Neural cell (in vitro differentiated cells): ENCODE measurements around the gene BCL2. TPM values are rescaled to one million over a fixed set of nuclear protein-coding genes. Genes with fewer than 3 reads are reported as not detected.

Source experiments
- H2AFZ ChIP-seq: fragments of 200-600, 300-800 bp; sonication (generic), shearing (Covaris generic); 2 replicates; pipeline ENCODE4 v1.6.0; 2014; ENCODE audit warnings: low read depth, mild to moderate bottlenecking, antibody characterized with exemption, low read length, moderate library complexity
- H3F3A ChIP-seq: fragments of 200-600 bp; shearing (Covaris generic); 2 replicates; pipeline ENCODE4 v1.6.1; 2016; ENCODE audit warnings: mild to moderate bottlenecking, moderate library complexity, mixed read lengths, antibody characterized with exemption, low read length; ENCODE audit not compliant: insufficient read depth, poor library complexity, severe bottlenecking
- H3K27ac ChIP-seq: fragments of 200-600, 300-800 bp; sonication (generic), shearing (Covaris generic); 2 replicates; pipeline ENCODE4 v1.5.1; 2014; ENCODE audit warnings: mild to moderate bottlenecking, low read length, moderate library complexity
- H3K27me3 ChIP-seq: fragments of 300-800, 200-600 bp; sonication (generic), shearing (Covaris generic); 2 replicates; pipeline ENCODE4 v1.6.0; 2014; ENCODE audit warnings: mild to moderate bottlenecking, low read depth, low read length, moderate library complexity; ENCODE audit not compliant: insufficient read depth
- H3K36me3 ChIP-seq: fragments of 300-800, 200-600 bp; sonication (generic), shearing (Covaris generic); 2 replicates; pipeline ENCODE4 v1.5.1; 2014; ENCODE audit warnings: mild to moderate bottlenecking, antibody characterized with exemption, low read length, moderate library complexity; ENCODE audit not compliant: insufficient read depth
- H3K4me2 ChIP-seq: fragments of 300-800, 200-600 bp; sonication (generic), shearing (Covaris generic); 2 replicates; pipeline ENCODE4 v1.6.0; 2014; ENCODE audit warnings: mild to moderate bottlenecking, low read length
- H3K4me3 ChIP-seq: fragments of 300-800, 200-600 bp; sonication (generic), shearing (Covaris generic); 2 replicates; pipeline ENCODE4 v1.5.1; 2014; ENCODE audit warnings: mild to moderate bottlenecking, low read length, moderate library complexity
- H3K79me2 ChIP-seq: fragments of 200-600 bp; shearing (Covaris generic); replicated peaks from 2 replicates; pipeline ENCODE4 v1.6.0; 2014; ENCODE audit warnings: mild to moderate bottlenecking, low read length, moderate library complexity; ENCODE audit not compliant: insufficient read depth
- H3K9ac ChIP-seq: fragments of 300-800, 200-600 bp; sonication (generic), shearing (Covaris generic); 2 replicates; pipeline ENCODE4 v1.6.1; 2016; ENCODE audit warnings: mild to moderate bottlenecking, low read length, mixed read lengths
- H3K9me2 ChIP-seq: fragments of 200-600 bp; shearing (Covaris generic); 2 replicates; pipeline ENCODE4 v1.6.1; 2016; ENCODE audit warnings: mild to moderate bottlenecking, low read length, mixed read lengths; ENCODE audit not compliant: insufficient read depth
- H3K9me3 ChIP-seq: fragments of 200-600, 300-800 bp; sonication (generic), shearing (Covaris generic); 2 replicates; pipeline ENCODE4 v1.6.1; 2016; ENCODE audit warnings: mild to moderate bottlenecking, mixed run types, low read length, moderate library complexity, mixed read lengths
- H4K20me1 ChIP-seq: fragments of 200-600 bp; shearing (Covaris generic); 2 replicates; pipeline ENCODE4 v1.6.1; 2016; ENCODE audit warnings: mild to moderate bottlenecking, mixed run types; ENCODE audit not compliant: insufficient read depth
- CTCF ChIP-seq: fragments of 450-650 bp; IDR thresholded peaks from 2 replicates; pipeline ENCODE4 v1.5.1; 2014; ENCODE audit warnings: antibody characterized with exemption, mild to moderate bottlenecking, moderate library complexity; ENCODE audit not compliant: poor library complexity, severe bottlenecking
- EP300 ChIP-seq: fragments of 450-650 bp; conservative IDR thresholded peaks from 2 replicates; pipeline ENCODE4 v1.6.1; 2014; ENCODE audit warnings: antibody characterized with exemption, mild to moderate bottlenecking, moderate library complexity; ENCODE audit not compliant: poor library complexity, severe bottlenecking
- EZH2 ChIP-seq: fragments of 200-600, 300-800 bp; shearing (Covaris generic), sonication (generic); IDR thresholded peaks from 2 replicates; pipeline ENCODE4 v1.6.1; 2014; ENCODE audit warnings: antibody characterized with exemption, low read length, borderline replicate concordance, mild to moderate bottlenecking; ENCODE audit not compliant: insufficient read depth, poor library complexity, severe bottlenecking
- MXI1 ChIP-seq: fragments of 450-650 bp; conservative IDR thresholded peaks from 2 replicates; pipeline ENCODE4 v1.6.1; 2014; ENCODE audit warnings: antibody characterized with exemption, mild to moderate bottlenecking; ENCODE audit not compliant: poor library complexity, severe bottlenecking
- POLR2AphosphoS5 ChIP-seq: IDR thresholded peaks from 2 replicates; pipeline ENCODE4 v1.6.1; 2012
- RAD21 ChIP-seq: fragments of 450-650 bp; conservative IDR thresholded peaks from 2 replicates; pipeline ENCODE4 v1.6.1; 2014; ENCODE audit warnings: antibody characterized with exemption, mild to moderate bottlenecking, moderate library complexity
- SMC3 ChIP-seq: fragments of 450-650 bp; conservative IDR thresholded peaks from 2 replicates; pipeline ENCODE4 v1.6.1; 2014; ENCODE audit warnings: antibody characterized with exemption, mild to moderate bottlenecking, moderate library complexity; ENCODE audit not compliant: poor library complexity
- TAF1 ChIP-seq: IDR thresholded peaks from 2 replicates; pipeline ENCODE4 v1.6.1; 2012; ENCODE audit warnings: low read depth
- polyA plus RNA-seq: library from polyadenylated mRNA; depleted of rRNA; stranded (reverse); fragments of >200 nt; gene quantifications from 2 replicates; pipeline ENCODE4 v1.2.3, GENCODE V29; 2014

BCL2 gene
- polyA plus RNA-seq, 1 donor from 2014 or later: 3.4 TPM

GRCh38 chr18:63309422-63309821, 10.1 kb downstream of the BCL2 start:
- H3K27ac ChIP-seq: no peak overlapping the region
- H3F3A ChIP-seq: no peaks in the 10 kb centered on the region
- H3K9ac ChIP-seq: no peak overlapping the region
- H3K79me2 ChIP-seq: no peaks in the 10 kb centered on the region
- TF ChIP-seq CTCF (no peak), EP300 (no peak), SMC3 (no peak), TAF1 (no peak), EZH2 (no peak)
- no peaks in the 10 kb centered on the region for H3K36me3 ChIP-seq
- no peak overlapping the region for H2AFZ ChIP-seq
- no peaks in the 10 kb centered on the region for H4K20me1 ChIP-seq
- no peaks in the 10 kb centered on the region for H3K9me2 ChIP-seq
- no peak overlapping the region for H3K4me2 ChIP-seq
- H3K9me3 ChIP-seq: no peaks in the 10 kb centered on the region
- no peak overlapping the region for H3K4me3 ChIP-seq
- H3K27me3 ChIP-seq: no peaks in the 10 kb centered on the region

GRCh38 chr18:63307551-63308200, 11.9 kb downstream of the BCL2 start:
- H3K27ac ChIP-seq: no peak overlapping the region

More at GRCh38 chr18:63307551-63308200, 11.9 kb downstream of the BCL2 start:
- Histone ChIP-seq H3K36me3 (no peaks in the 10 kb centered on the region), H3K9ac (no peak overlapping the region), H3K27me3 (no peaks in the 10 kb centered on the region), H3F3A (no peaks in the 10 kb centered on the region), H3K4me3 (no peak overlapping the region), H3K9me3 (no peaks in the 10 kb centered on the region), H4K20me1 (no peaks in the 10 kb centered on the region), H3K9me2 (no peaks in the 10 kb centered on the region), H3K4me2 (no peak overlapping the region), H3K79me2 (no peaks in the 10 kb centered on the region), H2AFZ (no peak overlapping the region)
- TF ChIP-seq RAD21: no peak
- no peak for TF ChIP-seq CTCF
- no peak for TF ChIP-seq TAF1
- no peak for TF ChIP-seq POLR2AphosphoS5
- no peak for TF ChIP-seq MXI1
- no peak for TF ChIP-seq SMC3
